Endothelial cell of umbilical vein (primary cell): ENCODE measurements around the gene MYOD1. TPM values are rescaled to one million over a fixed set of nuclear protein-coding genes. Genes with fewer than 3 reads are reported as not detected.

Experiments
- BruUV-seq: library from RNA; stranded (reverse); fragments of 400-500 nt; replicated peaks from 2 replicates; lab custom pipeline; 2021; lab: Mats Ljungman, UMichigan
- CTCF ChIA-PET: fragments of 300-600, 350-600 bp; sonication (Branson Sonifier 250); formaldehyde crosslinking; loops from one replicate; lab custom pipeline; 2021; ENCODE audit warnings: antibody characterized with exemption, inconsistent platforms; lab: Charles Lee
- POLR2A ChIA-PET: fragments of 300-600, 350-600 bp; sonication (Branson Sonifier 250); formaldehyde crosslinking; loops from one replicate; lab custom pipeline; 2021; ENCODE audit warnings: antibody characterized with exemption, inconsistent platforms; lab: Charles Lee
- DNase-seq: peaks from one replicate; pipeline ENCODE4 v3.0.0-alpha.2; 2011; ENCODE audit warnings: low read depth, low spot score
- FAIRE-seq: peaks from 2 replicates; lab custom pipeline; 2011; peaks lifted over from hg19 to GRCh38; lab: Jason Lieb, UNC
- H2AFZ ChIP-seq: 2 replicates; pipeline ENCODE4 v1.6.0; 2012; ENCODE audit warnings: low read depth, low read length, control low read depth, inconsistent platforms
- H3K27ac ChIP-seq: 2 replicates; pipeline ENCODE4 v1.5.1; 2011; ENCODE audit warnings: low read depth, mild to moderate bottlenecking, control low read depth, low read length, moderate library complexity; ENCODE audit not compliant: insufficient read depth
- H3K27me3 ChIP-seq, 2 experiments: 2 replicates each; pipeline versions ENCODE4 v1.6.0 to v1.6.1; 2011; ENCODE audit warnings: low read length in 2 of 2, mixed read lengths in 1 of 2; ENCODE audit not compliant: control insufficient read depth in 2 of 2, insufficient read depth in 2 of 2
- H3K36me3 ChIP-seq, 2 experiments: 2 replicates in 1 of 2; 3 replicates in 1 of 2; pipeline ENCODE4 v1.5.1; 2011; ENCODE audit warnings: low read length in 2 of 2, mild to moderate bottlenecking in 1 of 2, moderate library complexity in 1 of 2; ENCODE audit not compliant: control insufficient read depth in 2 of 2, insufficient read depth in 2 of 2; ENCODE audit errors: extremely low read depth in 1 of 2
- H3K4me1 ChIP-seq: 3 replicates; pipeline ENCODE4 v1.5.1; 2011; ENCODE audit warnings: mild to moderate bottlenecking, low read length; ENCODE audit not compliant: control insufficient read depth, insufficient read depth; ENCODE audit errors: extremely low read depth
- H3K4me2 ChIP-seq: 2 replicates; pipeline ENCODE4 v1.6.1; 2011; ENCODE audit warnings: low read length, control low read depth, mixed read lengths; ENCODE audit not compliant: insufficient read depth
- H3K4me3 ChIP-seq, 3 experiments: fragments of 200-600 bp in 1 of 3; sonication (generic), shearing (Covaris generic) in 1 of 3; replicated peaks in 1 of 3; 2 replicates each; pipeline ENCODE4 v1.5.1; 2011 to 2016; ENCODE audit warnings: control low read depth in 3 of 3, low read length in 3 of 3, mild to moderate bottlenecking in 2 of 3, inconsistent platforms in 1 of 3, low read depth in 1 of 3, moderate library complexity in 1 of 3; ENCODE audit not compliant: insufficient read depth in 1 of 3
- H3K79me2 ChIP-seq: 2 replicates; pipeline ENCODE4 v1.6.0; 2012; ENCODE audit warnings: low read length, inconsistent platforms; ENCODE audit not compliant: control insufficient read depth, insufficient read depth
- H3K9ac ChIP-seq: replicated peaks from 2 replicates; pipeline ENCODE3; 2011; ENCODE audit warnings: low read length, control low read depth; ENCODE audit not compliant: insufficient read depth; ENCODE audit errors: extremely low read depth
- H3K9me1 ChIP-seq: replicated peaks from 3 replicates; pipeline ENCODE4 v1.6.0; 2011; ENCODE audit warnings: mild to moderate bottlenecking, low read length; ENCODE audit not compliant: control insufficient read depth, insufficient read depth; ENCODE audit errors: extremely low read depth
- H3K9me3 ChIP-seq: replicated peaks from 2 replicates; pipeline ENCODE4 v1.5.1; 2012; ENCODE audit warnings: low read length, inconsistent platforms; ENCODE audit not compliant: control insufficient read depth, insufficient read depth
- H4K20me1 ChIP-seq: replicated peaks from 2 replicates; pipeline ENCODE3; 2011; ENCODE audit warnings: mild to moderate bottlenecking, low read length; ENCODE audit not compliant: control insufficient read depth, insufficient read depth; ENCODE audit errors: extremely low read depth
- EZH2 ChIP-seq: IDR thresholded peaks from 2 replicates; pipeline ENCODE4 v1.6.1; 2012; ENCODE audit warnings: borderline replicate concordance, low read depth, mild to moderate bottlenecking, moderate library complexity, low read length, inconsistent platforms; ENCODE audit not compliant: severe bottlenecking
- FOS ChIP-seq: IDR thresholded peaks from 2 replicates; pipeline ENCODE4 v1.6.1; 2011; ENCODE audit warnings: mild to moderate bottlenecking, low read length, moderate library complexity, borderline replicate concordance; ENCODE audit not compliant: insufficient read depth
- GATA2 ChIP-seq: IDR thresholded peaks from 2 replicates; pipeline ENCODE4 v1.7.0; 2011; ENCODE audit warnings: low read depth, mild to moderate bottlenecking, moderate library complexity, mixed read lengths, low read length; ENCODE audit not compliant: insufficient read length, insufficient read depth
- JUN ChIP-seq: IDR thresholded peaks from 2 replicates; pipeline ENCODE4 v1.6.1; 2011; ENCODE audit warnings: borderline replicate concordance, low read depth; ENCODE audit not compliant: insufficient read length, insufficient read depth
- MYC ChIP-seq: IDR thresholded peaks from one replicate; pipeline ENCODE4 v1.6.1; 2011; ENCODE audit warnings: mild to moderate bottlenecking, low read depth, low read length
- POLR2A ChIP-seq: IDR thresholded peaks from 2 replicates; pipeline ENCODE4 v1.6.1; 2012; ENCODE audit warnings: low read depth, mild to moderate bottlenecking, control low read depth, low read length
- POLR2AphosphoS5 ChIP-seq: IDR thresholded peaks from 2 replicates; pipeline ENCODE4 v1.6.1; 2012; ENCODE audit warnings: low read depth, mild to moderate bottlenecking, control low read depth, low read length, moderate library complexity; ENCODE audit not compliant: insufficient read depth
- dilution Hi-C: fragments of 300-500 bp; cut with MboI; formaldehyde crosslinking; loops from one replicate; pipeline ENCODE4 v1.15.0; 2019; ENCODE audit warnings: low sequenced_read_pairs; ENCODE audit not compliant: extremely low pct_ligation_motif_present
- intact Hi-C: fragments of 100-400 bp; cut with micrococcal nuclease; formaldehyde crosslinking; loops from one replicate; pipeline ENCODE4 v1.10.0; 2022
- polyA plus RNA-seq, 4 experiments: library from polyadenylated mRNA; depleted of rRNA in 3 of 4; stranded (reverse) in 3 of 4; unstranded in 1 of 4; fragments of >200 nt; gene quantifications; 2 replicates each; pipeline versions ENCODE4 v1.2.1 to v1.2.3, GENCODE V29; 2011 to 2012; ENCODE audit warnings: missing spikeins in 1 of 4
- total RNA-seq: library from RNA; stranded (reverse); gene quantifications from 2 replicates; pipeline ENCODE4 v1.2.3, GENCODE V29; 2021
- TF ChIP-seq, protein P1 (sequence below): IDR thresholded peaks from 2 replicates; pipeline ENCODE4 v1.6.1; 2011; ENCODE audit not compliant: insufficient read depth, insufficient read length
- TF ChIP-seq, protein P2 (sequence below), 2 donors: IDR thresholded peaks; 1 replicate in 1 of 2; 2 replicates in 1 of 2; pipeline ENCODE4 v1.5.1; 2011; ENCODE audit warnings: low read length in 2 of 2, mild to moderate bottlenecking in 2 of 2, moderate library complexity in 2 of 2, control low read depth in 1 of 2, inconsistent platforms in 1 of 2, low read depth in 1 of 2; ENCODE audit not compliant: insufficient read depth in 1 of 2; ENCODE audit errors: extremely low read depth in 1 of 2

The MYOD1 gene
- total and polyA plus RNA-seq, 2 donors (not counting 3 experiments of a cell fraction or from before 2014, with no cell fraction given): not detected

DNA sequence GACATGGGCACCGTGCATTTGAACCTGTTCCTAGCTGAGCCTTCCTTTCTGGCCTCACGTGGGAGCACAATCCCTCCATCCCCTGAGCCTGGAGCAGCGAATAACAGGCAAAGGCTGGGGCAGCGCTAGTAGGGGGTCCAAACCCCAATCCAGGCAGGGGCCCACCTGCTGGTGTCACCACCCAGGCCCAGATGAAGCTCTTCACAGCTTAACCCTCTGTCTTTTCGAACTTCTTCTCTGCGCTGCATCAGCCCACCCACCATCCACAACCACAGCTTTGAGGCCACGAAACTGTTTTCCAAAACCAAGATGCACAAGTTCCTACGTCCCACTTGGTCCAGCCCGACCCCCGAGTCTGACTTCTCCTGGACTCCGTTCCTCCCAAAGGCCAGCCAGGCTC, 26.7 kb downstream of the MYOD1 start:
- H3K36me3 ChIP-seq: no peaks in the 10 kb centered on the region
- no peak overlapping the region for H2AFZ ChIP-seq
- POLR2A ChIA-PET: no interaction called here
- DNase-seq: no peak
- CTCF ChIA-PET: interaction anchor here (1.1 to 2.3 kb wide), 4 partner anchors 12 to 227 kb away, joined by 3 to 6 read pairs (median 5); partner anchors contain the start of gene KCNC1
- H3K4me1 ChIP-seq: no peaks in the 10 kb centered on the region
- dilution Hi-C loops (no loop called here), intact Hi-C loops (no loop called here)
- H3K27ac ChIP-seq: no peak overlapping the region
- H3K27me3 ChIP-seq: no peaks in the 10 kb centered on the region
- no TSS peak for BruUV-seq
- no peaks in the 10 kb centered on the region for H3K79me2 ChIP-seq
- FAIRE-seq: no peak
- no peak overlapping the region for H3K4me3 ChIP-seq
- no peak overlapping the region for H3K4me2 ChIP-seq
- H4K20me1 ChIP-seq: no peaks in the 10 kb centered on the region
- H3K9me1 ChIP-seq: no peaks in the 10 kb centered on the region
- TF ChIP-seq, protein P1, sequence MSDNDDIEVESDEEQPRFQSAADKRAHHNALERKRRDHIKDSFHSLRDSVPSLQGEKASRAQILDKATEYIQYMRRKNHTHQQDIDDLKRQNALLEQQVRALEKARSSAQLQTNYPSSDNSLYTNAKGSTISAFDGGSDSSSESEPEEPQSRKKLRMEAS: no peak
- no peak for TF ChIP-seq POLR2A
- TF ChIP-seq, protein P2, sequence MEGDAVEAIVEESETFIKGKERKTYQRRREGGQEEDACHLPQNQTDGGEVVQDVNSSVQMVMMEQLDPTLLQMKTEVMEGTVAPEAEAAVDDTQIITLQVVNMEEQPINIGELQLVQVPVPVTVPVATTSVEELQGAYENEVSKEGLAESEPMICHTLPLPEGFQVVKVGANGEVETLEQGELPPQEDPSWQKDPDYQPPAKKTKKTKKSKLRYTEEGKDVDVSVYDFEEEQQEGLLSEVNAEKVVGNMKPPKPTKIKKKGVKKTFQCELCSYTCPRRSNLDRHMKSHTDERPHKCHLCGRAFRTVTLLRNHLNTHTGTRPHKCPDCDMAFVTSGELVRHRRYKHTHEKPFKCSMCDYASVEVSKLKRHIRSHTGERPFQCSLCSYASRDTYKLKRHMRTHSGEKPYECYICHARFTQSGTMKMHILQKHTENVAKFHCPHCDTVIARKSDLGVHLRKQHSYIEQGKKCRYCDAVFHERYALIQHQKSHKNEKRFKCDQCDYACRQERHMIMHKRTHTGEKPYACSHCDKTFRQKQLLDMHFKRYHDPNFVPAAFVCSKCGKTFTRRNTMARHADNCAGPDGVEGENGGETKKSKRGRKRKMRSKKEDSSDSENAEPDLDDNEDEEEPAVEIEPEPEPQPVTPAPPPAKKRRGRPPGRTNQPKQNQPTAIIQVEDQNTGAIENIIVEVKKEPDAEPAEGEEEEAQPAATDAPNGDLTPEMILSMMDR (IDR thresholded peaks at IDR 0.05; ENCODE audit: extremely low read depth in 1 of 2, insufficient read depth in 1 of 2, low read depth in 1 of 2, low read length in 2 of 2): no peak
- no peak for TF ChIP-seq POLR2AphosphoS5
- no peak for TF ChIP-seq JUN
- no peak for TF ChIP-seq FOS
- no peak for TF ChIP-seq GATA2
- no peak for TF ChIP-seq MYC
- no peak for TF ChIP-seq EZH2
- H3K9me3 ChIP-seq: no peaks in the 10 kb centered on the region
- H3K9ac ChIP-seq: no peak overlapping the region
